T-helper 1 cell (primary cell): ENCODE measurements around the gene TOX2.
A peak's percentile ranks its signal among the peaks of the same experiment; 100 is the strongest.
"Not testable (repeated sequence)": the region's sequence is repeated elsewhere in the genome, so short reads cannot be mapped to it uniquely, and the experiment has no call there.

ENCODE experiments used
- DNase-seq, 5 donors: peaks; one replicate each; pipeline ENCODE4 v3.0.0-alpha.2; 2012 to 2020

Gene TOX2

GRCh38 chr20:44038681-44039123 lies 124.0 kb downstream of the TOX2 start:
- DNase-seq: no peak

- DNase-seq: no peak
Measured at GRCh38 chr20:44039147-44039546, 124.5 kb downstream of the TOX2 start.

- no peak for DNase-seq
Measured at GRCh38 chr20:44039741-44040140, 125.1 kb downstream of the TOX2 start.

GRCh38 chr20:44040202-44040915 lies 125.7 kb downstream of the TOX2 start:
- DNase-seq: no peak

- DNase-seq: no peak
Measured at GRCh38 chr20:44041001-44041400, 126.3 kb downstream of the TOX2 start.

GRCh38 chr20:44044712-44045111 lies 130.1 kb downstream of the TOX2 start:
- DNase-seq: not testable (repeated sequence)

GRCh38 chr20:44050327-44050726 lies 135.7 kb downstream of the TOX2 start:
- DNase-seq: no peak

- DNase-seq: no peak
Measured at GRCh38 chr20:44050925-44051660, 136.4 kb downstream of the TOX2 start.

- peak in 1 of 5 donors; percentile 4 for DNase-seq
Measured at GRCh38 chr20:44051661-44052000, 137.0 kb downstream of the TOX2 start.

- no peak for DNase-seq
Measured at GRCh38 chr20:44052166-44052565, 137.5 kb downstream of the TOX2 start.

GRCh38 chr20:44053046-44053445 lies 138.4 kb downstream of the TOX2 start:
- DNase-seq: no peak

GRCh38 chr20:44054118-44054517 lies 139.5 kb downstream of the TOX2 start:
- no peak for DNase-seq

- no peak for DNase-seq
Measured at GRCh38 chr20:44054849-44055248, 140.2 kb downstream of the TOX2 start.

GRCh38 chr20:44056010-44056698 lies 141.5 kb downstream of the TOX2 start:
- peak in 3 of 5 donors; percentile 40 to 57 (median 56) for DNase-seq

GRCh38 chr20:44057698-44058675 lies 143.3 kb downstream of the TOX2 start:
- DNase-seq: no peak

GRCh38 chr20:44064501-44065400 lies 150.1 kb downstream of the TOX2 start:
- DNase-seq: no peak

GRCh38 chr20:44065401-44066340 lies 151.0 kb downstream of the TOX2 start:
- DNase-seq: no peak

GRCh38 chr20:44066645-44067606 lies 152.3 kb downstream of the TOX2 start:
- no peak for DNase-seq

GRCh38 chr20:44067650-44068081 lies 153.0 kb downstream of the TOX2 start:
- DNase-seq: no peak
